GM18517 (cell line): ENCODE results near the gene CRACDL.

Source experiments
- ATAC-seq: cut with Tn5 transposase; IDR thresholded peaks from one replicate; pipeline ENCODE4 v1.9.1; 2021; ENCODE audit warnings: mild to moderate bottlenecking, moderate library complexity; ENCODE audit not compliant: unreplicated experiment

CRACDL gene

DNA sequence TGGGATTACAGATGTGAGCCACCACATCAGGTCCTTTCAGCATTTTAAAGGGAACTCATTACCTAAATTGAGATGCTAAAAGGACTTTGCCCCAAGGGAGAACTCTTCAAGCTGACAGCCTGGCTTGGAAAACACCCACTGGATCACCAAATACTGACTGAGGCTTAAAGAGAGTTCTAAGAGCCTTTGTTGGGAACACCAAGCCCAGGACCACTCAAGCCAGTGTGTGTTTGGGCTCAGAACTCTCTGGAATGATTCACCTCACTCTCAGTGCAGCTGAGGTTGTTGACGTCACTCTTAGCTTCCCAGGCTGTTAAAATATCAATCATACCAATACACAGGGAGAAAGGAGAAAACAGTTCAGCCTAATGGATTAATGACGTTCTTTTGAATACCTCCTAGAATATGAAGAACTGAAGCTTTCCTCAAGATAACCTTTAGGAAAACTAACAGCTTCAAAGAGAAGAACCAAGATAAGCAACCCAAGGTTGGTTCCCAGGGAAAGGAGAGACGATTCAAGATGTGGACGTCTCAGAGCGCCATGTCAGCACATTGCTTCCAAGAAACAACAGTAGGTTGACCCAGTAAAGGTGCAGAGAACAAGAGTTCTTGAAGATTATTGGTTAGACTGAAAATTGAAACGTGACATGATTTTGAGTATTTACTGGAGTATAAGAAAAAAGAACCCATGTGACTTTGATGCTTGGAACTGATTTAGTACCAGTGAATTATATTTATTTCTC, 157.1 kb downstream of the CRACDL start:
- no peak for ATAC-seq

DNA sequence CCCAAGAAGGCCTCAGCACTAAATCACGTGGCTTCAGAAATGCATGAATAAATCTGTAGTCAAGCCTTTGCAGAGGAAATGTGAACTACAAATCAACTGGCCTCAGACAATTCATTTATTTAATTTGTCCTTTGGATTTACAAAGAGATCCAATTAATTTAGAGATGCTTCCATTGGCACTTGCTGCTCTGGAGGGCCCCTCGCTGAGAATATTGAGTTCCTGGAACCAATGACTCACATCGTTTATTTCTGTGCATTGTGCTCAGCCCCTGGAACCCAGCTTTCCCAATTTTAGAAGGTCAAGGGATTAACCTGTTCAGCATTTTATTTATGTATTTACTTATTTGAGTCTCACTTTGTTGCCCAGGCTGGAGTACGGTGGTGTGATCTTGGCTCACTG, 157.9 kb downstream of the CRACDL start:
- no peak for ATAC-seq

DNA sequence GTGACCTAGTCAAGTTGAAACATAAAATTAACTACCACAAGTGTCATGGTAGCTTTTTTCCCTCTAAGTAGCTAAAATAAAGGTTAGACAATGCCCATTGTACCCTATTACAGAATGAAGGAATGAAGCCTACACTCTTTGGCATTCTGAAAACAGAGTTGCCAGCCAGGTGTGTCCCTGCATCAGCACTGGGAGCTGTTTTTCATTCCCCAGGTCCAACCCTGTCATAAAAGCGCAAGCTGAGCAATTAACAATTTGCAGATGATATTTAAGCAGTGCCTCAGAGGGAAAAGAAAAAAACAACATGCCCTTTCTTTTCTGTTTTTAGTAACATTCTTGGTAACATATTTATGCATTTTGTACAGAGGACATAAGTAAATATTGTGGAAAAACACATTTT, 158.3 kb downstream of the CRACDL start:
- no peak for ATAC-seq

DNA sequence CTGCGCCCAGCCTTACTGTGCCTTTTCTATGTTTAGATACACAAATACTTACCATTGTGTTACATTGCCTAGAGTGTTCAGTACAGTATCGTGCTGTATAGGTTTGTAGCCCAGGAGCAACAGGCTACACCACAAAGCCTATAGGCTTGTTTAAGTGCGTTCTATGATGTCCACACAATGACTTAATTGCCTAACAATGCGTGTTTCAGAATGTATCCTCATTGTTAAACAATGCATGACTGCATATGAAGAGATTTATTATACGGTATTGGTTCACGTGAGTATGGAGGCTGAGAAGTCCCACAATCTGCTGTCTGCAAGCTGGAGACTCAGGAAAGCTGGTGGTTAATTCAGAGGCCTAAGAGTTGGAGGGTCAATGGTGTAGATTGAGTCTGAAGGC, 158.9 kb downstream of the CRACDL start:
- no peak for ATAC-seq

DNA sequence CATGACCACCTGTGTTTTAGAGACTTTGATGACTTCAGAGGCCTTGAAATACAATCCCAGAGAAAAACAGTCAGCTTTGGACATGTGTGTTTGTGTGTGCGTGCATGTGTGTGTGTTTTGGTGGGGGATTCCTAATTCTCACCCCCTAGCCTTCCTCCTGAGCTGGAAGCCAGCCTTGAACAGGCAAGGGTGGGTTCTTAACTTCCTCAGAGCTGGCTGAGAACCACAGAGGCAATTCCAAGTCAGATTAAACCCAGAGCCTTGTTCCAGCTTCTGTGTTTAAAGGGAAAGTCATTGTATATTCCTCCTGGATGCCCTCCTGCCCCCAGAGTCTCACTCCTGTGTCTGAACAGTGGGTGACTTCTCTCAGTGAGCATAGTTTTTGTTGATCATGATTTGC, 159.9 kb downstream of the CRACDL start:
- ATAC-seq = no peak

DNA sequence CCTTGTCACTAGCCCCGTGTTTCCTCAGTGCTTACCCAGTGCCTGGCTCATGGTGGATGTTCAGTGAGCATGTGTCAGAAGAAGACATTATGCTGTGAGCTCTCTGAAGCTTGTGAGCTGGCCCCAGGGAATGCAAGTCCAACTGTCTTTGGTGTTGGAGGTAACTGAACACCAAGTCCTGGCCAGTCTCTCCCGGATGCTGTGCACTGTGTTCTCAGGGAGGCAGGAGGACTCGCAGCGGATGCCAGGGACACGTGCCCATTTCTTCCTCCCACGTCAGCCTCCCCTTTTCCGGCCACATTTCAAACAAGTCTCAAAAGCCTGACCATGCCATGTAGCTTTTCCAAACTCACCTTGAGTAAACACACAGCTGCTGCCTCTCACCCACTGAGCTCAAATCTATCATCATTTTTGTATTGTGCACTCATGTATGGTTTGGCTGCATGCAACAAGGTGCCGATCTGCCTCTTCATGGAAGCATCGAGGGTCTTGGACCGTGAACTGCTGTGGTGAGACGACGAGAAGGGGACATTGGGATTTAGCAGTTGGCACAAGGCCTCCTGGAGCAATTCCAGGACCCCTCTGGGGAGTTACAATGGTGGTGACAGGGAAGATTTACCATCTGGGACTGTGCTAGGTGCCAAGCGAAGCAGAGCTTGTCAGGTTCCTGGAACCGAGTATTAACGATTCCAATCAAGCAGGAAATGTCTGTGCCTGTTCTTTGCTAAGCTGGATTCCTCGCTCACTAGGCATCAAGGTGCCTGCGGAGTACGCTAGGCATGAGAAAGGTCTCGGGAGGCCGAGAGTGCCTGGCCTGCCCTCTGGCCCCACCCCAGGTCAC, 160.7 kb downstream of the CRACDL start:
- ATAC-seq = no peak

DNA sequence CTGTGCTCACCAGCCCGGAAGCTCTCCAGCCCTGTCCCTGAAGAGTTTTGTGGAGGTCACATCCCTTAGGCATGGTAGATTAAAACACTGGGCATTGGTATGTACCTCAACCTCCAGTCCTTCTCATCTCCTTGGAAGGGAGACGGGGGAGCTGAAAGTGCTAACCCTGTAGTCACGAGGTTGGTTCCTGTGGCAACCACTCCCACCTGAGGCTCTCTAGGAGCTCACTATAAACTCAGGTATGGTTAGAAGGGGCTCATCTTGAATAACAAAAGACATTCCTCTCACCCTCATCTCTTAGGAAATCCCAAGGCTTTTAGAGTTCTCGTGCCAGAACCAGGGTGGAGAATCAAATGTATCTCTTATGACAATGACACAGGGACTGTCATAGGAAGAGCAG, 162.1 kb downstream of the CRACDL start:
- ATAC-seq = no peak

DNA sequence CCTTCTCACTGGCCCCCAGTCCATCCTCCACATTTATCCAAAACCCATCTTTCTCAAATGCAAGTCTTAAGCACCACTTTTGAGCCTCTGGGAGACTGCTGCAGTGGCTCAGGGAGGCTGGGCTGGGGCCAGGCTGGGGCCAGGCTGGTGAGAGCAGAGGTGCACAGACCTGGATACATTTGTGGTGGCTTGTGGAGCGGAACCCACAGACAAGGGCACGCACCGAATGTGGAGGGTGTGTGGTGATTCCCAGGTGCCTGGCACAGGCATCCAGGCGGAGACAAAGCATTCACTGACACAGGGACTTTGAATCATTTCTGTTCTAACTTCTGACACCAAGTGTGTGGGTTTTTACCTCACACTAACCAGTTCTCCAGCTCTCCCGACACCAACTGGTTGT, 162.9 kb downstream of the CRACDL start:
- ATAC-seq = no peak

DNA sequence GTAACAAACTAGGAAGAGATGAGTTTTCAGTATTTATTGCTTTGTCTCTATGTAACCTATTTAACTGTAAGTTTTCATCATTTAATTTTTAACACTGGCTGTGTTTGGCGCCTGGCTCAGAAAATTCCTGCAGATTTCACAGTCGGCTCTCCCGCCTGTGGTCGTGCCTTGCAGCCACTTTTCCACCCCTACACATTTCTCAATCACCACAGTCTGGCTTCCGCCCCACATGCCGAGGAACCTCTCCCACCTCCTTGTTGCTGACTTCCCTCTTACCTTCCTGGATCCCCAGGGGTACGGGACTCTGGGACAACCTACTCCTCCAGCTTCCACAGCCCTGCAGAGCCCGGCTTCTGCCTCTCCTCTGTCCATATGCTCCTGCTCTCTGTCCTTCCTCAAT, 163.5 kb downstream of the CRACDL start:
- ATAC-seq = no peak

DNA sequence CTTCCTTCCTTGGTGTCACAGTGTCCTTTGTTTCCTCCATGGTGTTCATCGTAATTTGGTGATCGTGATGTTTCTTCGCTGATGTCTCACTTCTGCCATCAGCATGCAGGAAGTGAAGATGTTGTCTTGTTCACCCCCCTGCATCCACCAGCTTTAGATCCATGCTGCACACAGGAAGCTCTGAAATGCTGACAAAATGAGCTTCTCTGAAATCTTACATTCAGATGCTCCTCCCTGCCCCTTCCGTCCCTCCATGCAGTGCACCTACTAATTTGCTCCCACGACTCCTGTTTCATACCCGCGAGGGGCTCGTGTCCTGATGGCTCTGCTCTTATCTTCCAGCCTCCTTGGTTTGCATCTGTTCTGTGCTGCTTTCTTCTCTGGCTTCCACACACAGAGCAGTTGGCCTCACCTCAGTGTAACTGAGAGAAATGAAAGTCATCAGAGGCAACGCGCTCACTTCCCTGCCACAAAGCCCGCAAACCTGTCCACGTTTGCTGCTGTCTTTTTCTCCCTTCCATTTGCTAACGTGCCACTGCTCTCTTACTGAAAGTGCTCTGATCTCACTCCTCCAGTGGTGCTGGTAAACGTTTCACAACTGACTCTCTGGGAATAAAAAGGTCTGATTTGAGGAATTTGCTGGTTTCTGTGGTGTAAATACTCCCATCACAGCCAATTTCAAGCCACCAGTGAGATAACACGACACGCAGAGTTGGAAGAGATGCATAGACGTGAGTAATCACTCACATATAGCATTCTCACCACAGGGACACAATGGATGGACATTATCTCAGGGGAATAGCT, 164.1 kb downstream of the CRACDL start:
- ATAC-seq = no peak

DNA sequence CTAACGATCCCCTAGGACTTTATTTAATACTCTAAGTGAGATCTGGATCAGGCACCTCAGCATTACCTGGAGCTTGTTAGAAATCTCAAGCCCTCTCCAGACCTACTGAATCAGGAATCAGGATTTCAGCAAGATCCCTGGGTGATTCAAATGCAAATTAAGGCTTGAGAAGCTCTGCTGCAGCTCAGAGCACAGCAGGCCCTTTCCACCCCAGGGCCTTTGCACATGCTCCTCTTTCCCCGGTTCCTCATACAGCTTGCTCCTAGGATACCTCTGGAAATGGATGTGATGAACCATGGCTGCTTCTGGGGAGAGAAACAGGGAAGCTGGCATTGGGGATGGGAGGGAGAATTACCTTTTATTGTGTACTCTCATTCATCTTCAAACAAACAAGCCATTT, 164.8 kb downstream of the CRACDL start:
- no peak for ATAC-seq

DNA sequence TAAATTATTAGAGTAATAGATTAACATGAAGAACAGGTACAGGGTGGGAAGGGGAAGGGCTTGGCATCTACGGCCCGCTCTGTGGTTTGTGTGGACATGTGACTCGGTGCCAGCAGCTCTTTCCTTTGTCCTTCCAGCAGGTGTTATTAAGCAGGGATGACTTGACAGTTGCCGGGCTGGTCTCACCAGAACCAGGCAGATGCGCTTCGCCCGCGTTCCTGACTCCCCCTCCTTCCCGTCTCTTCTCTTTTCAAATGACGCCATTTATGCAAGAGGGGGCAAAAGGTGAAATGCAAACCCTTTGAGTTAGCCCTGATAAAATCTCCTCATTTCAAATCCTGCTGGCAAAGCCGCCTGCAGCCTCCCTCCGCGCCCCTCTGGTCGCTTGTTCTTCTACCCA, 166.2 kb downstream of the CRACDL start:
- no peak for ATAC-seq

DNA sequence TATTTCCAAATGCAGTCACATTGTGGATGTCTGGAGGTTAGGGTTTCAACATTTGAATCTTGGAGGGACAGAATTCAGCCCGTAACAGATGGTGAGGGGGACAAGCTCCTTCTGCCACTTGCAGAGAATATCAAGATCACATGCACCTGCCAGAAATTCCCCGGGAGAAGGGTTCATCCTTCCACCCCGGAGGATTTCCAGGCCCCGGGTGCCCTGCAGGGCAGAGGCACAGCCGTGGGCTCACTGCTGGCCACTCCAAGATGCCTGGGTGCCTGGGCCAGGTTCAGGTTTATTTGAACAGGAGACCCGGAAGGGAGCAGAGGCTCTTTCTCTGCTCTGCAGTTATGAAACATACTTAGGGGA, 166.9 kb downstream of the CRACDL start:
- ATAC-seq = no peak

DNA sequence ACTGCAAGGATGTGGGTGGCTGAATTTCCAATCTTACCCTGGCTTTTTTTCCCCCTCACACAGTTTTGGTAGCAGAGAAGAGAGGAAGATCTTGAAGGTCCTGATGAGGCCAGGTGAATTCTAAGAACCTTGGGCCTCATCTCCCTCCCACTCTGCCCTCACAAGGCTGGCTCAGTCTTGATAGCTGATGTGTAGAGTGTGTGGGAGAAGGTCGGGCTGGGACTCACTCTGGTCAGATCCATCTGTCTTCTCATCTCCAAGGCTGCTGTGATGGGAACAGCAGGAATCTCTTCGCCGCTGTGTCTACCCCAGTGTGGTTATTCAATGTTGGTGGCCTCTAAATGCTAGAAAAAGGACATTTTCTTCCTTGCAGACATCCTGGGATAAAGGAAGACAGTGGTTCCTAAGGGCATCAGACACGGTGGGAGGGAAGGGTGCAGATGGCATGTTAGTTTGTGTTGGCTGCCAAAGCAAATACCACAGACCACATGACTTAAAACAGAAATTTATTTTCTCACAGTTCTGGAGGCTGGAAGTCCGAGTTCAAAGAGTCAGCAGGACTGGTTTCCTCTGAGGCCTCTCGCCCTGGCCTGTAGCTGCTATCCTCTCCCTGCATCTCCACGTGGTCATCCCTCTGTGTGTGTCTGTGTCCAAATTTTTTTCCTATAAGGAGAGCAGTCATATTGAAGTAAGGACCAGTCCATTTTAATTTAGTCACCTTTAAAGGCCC, 167.5 kb downstream of the CRACDL start:
- no peak for ATAC-seq

DNA sequence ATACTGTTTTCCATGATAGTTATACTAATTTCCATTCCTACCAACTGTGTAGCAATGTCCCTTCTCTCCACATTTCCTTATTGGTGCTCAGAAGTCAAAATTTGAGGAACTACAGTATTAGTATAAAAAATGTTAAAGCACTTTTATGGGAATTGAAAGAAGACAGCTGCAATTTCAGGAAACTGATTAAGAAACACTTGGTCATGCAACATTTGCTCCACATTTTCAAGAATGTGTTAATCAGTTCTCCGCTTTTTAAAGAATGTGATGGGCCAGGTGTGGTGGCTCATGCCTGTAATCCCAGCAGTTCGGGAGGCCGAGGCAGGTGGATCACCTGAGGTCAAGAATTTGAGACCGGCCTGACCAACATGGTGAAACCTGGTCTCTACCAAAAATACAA, 171.5 kb downstream of the CRACDL start:
- no peak for ATAC-seq

DNA sequence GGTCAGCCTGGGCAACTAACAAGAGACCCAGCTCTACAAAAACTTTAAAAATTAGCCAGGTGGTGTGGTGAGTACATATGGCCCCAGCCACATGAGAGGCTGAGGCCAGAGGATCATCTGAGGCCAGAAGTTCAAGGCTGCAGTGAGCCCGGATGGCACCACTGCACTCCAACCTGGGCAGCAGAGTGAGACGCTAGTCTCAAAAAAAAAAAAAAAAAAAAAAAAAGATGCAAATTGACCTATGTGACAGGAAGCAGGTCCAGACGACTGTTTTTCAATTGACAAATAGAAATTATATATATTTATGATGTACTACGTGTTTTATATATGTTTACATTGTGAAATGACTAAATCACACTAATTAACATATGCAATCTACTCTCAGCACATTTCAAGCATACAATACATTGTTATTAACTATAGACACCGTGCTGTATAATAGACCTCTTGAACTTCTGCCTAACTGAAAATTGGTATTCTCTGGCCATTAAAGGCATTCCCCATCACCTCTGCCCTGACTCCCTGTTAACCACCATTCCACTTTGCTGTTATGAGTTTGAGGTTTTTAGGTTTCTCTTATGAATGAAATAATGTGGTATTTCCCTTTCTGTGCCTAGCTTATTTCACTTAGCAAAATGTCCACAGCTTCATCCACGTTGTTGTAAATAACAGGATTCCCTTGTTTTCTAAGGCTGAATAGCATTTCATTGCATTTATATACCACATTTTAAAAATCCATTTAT, 172.6 kb downstream of the CRACDL start:
- ATAC-seq = no peak

DNA sequence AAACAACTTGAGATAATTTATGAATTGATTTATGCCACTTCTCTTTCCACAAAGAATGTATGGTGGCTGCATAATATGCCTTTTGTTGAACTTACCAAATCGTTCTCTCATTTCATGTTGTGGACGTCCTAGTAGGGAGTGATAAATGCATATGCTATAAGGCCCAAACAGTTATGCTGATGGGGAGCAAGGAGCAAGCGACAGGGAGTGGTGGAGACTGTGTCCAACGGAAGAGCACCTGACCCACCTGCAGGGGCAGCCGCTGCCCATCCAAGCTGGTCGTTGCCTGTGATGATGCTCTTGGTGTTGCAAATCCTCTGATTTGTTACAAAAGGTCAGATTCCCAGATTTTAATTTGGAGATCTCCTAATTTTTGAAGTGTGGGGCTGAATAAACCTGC, 174.1 kb downstream of the CRACDL start:
- no peak for ATAC-seq

DNA sequence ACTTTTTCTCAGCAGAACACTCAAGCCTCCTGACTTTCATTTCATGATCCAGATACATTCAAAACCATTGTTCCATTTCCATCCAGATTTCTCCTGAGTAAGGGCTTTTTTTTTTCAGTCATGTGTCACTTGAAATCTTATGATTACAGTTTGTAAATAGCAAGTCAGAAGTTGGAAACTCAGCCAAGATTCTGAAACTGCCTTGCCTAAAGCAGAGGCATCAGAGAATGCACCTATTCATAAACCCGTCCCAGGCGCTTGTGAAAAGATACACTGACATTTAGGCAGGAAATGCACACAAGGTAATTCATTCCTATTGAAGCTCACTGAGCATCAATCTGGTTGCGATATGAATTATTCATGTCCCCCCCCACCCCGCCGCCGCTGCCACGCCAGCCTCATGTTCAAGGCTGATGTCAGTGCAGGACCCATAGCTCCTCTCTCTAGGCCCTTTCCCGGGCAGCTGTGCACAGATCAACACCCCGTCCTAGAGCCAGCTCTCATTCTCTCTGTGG, 174.7 kb downstream of the CRACDL start:
- no peak for ATAC-seq

DNA sequence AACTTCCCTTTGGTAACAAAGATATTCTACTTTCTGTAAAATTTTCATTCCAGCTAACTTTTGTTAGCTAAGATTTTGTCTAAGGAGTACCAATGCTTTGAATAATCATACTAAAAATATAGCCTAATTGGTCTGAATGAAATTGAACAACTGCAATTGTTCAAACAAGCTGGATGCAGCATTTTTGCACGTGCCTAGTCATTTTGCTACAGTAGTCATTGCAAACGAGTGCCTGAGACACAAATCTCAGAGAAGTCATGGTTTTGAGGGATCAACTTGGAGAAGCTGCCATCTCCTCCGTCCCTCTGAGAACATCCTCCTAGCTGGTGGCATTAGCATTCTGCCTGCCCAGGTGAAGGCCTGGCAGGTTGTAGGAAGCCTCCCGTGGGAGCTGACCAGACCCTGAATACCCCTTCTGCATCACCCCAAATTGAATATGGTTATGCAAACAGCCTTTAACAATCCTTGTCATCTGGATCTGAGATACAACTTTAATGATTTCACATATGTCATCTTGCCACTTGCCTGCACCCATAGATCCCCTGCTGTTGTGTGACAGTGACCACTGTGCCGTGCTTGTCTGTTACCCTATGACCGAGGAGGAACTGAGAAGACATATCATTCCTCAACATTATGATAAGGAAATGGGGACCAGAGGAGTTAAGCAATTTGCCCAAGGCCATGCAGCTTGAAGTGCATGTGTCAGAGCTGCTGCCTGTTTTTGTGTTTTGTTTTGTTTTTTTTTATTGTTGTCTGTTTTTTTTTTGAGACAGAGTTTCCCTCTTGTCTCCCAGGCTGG, 176.0 kb downstream of the CRACDL start:
- ATAC-seq = no peak
